ENCODE results near the gene SPINK7.

Gene SPINK7

GRCh38 chr5:148364343-148364742, 52.1 kb downstream of the SPINK7 start:
- H3K4me3 ChIP-seq (ENCODE audit: low read length): no peak overlapping the region
- no peaks in the 10 kb centered on the region for H3K27me3 ChIP-seq (ENCODE audit: control insufficient read depth, insufficient read depth, low read length)
- H3K9ac ChIP-seq (ENCODE audit: low read length): no peak overlapping the region
- H3K4me1 ChIP-seq (ENCODE audit: control insufficient read depth, insufficient read depth, low read length): no peaks in the 10 kb centered on the region
- H3K36me3 ChIP-seq (ENCODE audit: control insufficient read depth, insufficient read depth, low read length): no peaks in the 10 kb centered on the region
- no peak overlapping the region for H3K27ac ChIP-seq (ENCODE audit: low read depth, low read length)

All from rectal smooth muscle tissue (tissue), 1 donor.